Measurements from ENCODE around the gene ARHGAP42.

DNA sequence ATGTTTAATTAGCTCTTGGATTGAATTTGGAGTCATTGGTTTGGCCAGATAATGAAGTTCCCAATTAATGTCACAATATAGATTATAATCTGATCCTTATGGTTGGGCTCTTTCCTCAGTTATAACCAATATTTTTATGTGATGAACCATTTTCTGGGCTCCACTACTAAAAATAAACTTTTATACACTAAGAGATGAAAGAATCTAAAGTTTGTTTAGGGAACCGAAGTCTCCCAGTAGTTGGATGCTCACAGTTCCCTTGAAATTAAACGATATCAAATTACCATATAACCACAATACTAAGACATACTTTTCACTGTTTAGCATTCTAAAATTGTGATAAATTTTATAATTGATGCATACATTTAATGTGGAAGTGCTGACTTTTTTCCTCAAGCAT, 47.0 kb upstream of the ARHGAP42 start:
- TF ChIP-seq, protein P1, sequence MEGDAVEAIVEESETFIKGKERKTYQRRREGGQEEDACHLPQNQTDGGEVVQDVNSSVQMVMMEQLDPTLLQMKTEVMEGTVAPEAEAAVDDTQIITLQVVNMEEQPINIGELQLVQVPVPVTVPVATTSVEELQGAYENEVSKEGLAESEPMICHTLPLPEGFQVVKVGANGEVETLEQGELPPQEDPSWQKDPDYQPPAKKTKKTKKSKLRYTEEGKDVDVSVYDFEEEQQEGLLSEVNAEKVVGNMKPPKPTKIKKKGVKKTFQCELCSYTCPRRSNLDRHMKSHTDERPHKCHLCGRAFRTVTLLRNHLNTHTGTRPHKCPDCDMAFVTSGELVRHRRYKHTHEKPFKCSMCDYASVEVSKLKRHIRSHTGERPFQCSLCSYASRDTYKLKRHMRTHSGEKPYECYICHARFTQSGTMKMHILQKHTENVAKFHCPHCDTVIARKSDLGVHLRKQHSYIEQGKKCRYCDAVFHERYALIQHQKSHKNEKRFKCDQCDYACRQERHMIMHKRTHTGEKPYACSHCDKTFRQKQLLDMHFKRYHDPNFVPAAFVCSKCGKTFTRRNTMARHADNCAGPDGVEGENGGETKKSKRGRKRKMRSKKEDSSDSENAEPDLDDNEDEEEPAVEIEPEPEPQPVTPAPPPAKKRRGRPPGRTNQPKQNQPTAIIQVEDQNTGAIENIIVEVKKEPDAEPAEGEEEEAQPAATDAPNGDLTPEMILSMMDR (IDR thresholded peaks at IDR 0.05; ENCODE audit: insufficient read depth, low read length) = no peak
- TF ChIP-seq, protein P2, sequence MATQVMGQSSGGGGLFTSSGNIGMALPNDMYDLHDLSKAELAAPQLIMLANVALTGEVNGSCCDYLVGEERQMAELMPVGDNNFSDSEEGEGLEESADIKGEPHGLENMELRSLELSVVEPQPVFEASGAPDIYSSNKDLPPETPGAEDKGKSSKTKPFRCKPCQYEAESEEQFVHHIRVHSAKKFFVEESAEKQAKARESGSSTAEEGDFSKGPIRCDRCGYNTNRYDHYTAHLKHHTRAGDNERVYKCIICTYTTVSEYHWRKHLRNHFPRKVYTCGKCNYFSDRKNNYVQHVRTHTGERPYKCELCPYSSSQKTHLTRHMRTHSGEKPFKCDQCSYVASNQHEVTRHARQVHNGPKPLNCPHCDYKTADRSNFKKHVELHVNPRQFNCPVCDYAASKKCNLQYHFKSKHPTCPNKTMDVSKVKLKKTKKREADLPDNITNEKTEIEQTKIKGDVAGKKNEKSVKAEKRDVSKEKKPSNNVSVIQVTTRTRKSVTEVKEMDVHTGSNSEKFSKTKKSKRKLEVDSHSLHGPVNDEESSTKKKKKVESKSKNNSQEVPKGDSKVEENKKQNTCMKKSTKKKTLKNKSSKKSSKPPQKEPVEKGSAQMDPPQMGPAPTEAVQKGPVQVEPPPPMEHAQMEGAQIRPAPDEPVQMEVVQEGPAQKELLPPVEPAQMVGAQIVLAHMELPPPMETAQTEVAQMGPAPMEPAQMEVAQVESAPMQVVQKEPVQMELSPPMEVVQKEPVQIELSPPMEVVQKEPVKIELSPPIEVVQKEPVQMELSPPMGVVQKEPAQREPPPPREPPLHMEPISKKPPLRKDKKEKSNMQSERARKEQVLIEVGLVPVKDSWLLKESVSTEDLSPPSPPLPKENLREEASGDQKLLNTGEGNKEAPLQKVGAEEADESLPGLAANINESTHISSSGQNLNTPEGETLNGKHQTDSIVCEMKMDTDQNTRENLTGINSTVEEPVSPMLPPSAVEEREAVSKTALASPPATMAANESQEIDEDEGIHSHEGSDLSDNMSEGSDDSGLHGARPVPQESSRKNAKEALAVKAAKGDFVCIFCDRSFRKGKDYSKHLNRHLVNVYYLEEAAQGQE (IDR thresholded peaks at IDR 0.05; ENCODE audit: insufficient replicate concordance, low read depth) = no peak
- TF ChIP-seq POLR2AphosphoS5 (IDR thresholded peaks at IDR 0.05; ENCODE audit: low read depth) = no peak

All from HL-60 (cell line).